Activated naive CD8-positive, alpha-beta T cell (primary cell): ENCODE measurements around the gene RBBP7.

Source experiments
- H3K27ac Mint-ChIP-seq: one replicate; pipeline ENCODE4 v1.8.0; 2021; ENCODE audit warnings: mixed read lengths
- H3K27me3 Mint-ChIP-seq: one replicate; pipeline ENCODE4 v1.8.0; 2021; ENCODE audit warnings: mixed read lengths
- H3K36me3 Mint-ChIP-seq: one replicate; pipeline ENCODE4 v1.8.0; 2021; ENCODE audit warnings: mixed read lengths
- H3K4me1 Mint-ChIP-seq: one replicate; pipeline ENCODE4 v1.8.0; 2021; ENCODE audit warnings: low read depth, mixed read lengths
- H3K4me3 Mint-ChIP-seq: one replicate; pipeline ENCODE4 v1.8.0; 2021; ENCODE audit warnings: mild to moderate bottlenecking, mixed read lengths
- H3K9me3 Mint-ChIP-seq: one replicate; pipeline ENCODE4 v1.8.0; 2021; ENCODE audit warnings: low read depth, mixed read lengths

The RBBP7 gene

GRCh38 chrX:16848541-16848940 lies 21.6 kb downstream of the RBBP7 start:
- Mint-ChIP-seq H3K4me1 (peaks cover 16% of the 10 kb centered on the region), H3K4me3 (no peak overlapping the region), H3K9me3 (no peaks in the 10 kb centered on the region), H3K27ac (no peak overlapping the region), H3K27me3 (no peaks in the 10 kb centered on the region), H3K36me3 (no peaks in the 10 kb centered on the region)

GRCh38 chrX:16845686-16846085 lies 24.5 kb downstream of the RBBP7 start:
- H3K27ac Mint-ChIP-seq: no peak overlapping the region
- H3K27me3 Mint-ChIP-seq: no peaks in the 10 kb centered on the region
- no peak overlapping the region for H3K4me3 Mint-ChIP-seq
- peaks cover 12% of the 10 kb centered on the region for H3K4me1 Mint-ChIP-seq
- no peaks in the 10 kb centered on the region for H3K9me3 Mint-ChIP-seq
- H3K36me3 Mint-ChIP-seq: no peaks in the 10 kb centered on the region

GRCh38 chrX:16843208-16843909 lies 26.8 kb downstream of the RBBP7 start:
- Mint-ChIP-seq H3K4me3 (no peak overlapping the region), H3K27ac (peak overlapping the region; percentile 66)

GRCh38 chrX:16842684-16843083 lies 27.5 kb downstream of the RBBP7 start:
- no peaks in the 10 kb centered on the region for H3K9me3 Mint-ChIP-seq
- H3K27me3 Mint-ChIP-seq: no peaks in the 10 kb centered on the region
- H3K36me3 Mint-ChIP-seq: no peaks in the 10 kb centered on the region
- peaks cover 9% of the 10 kb centered on the region for H3K4me1 Mint-ChIP-seq
- H3K27ac Mint-ChIP-seq: peak overlapping the region; percentile 66
- H3K4me3 Mint-ChIP-seq: no peak overlapping the region

More at GRCh38 chrX:16843208-16843909, 26.8 kb downstream of the RBBP7 start:
- Mint-ChIP-seq H3K9me3 (no peaks in the 10 kb centered on the region), H3K27me3 (no peaks in the 10 kb centered on the region), H3K4me1 (peaks cover 10% of the 10 kb centered on the region), H3K36me3 (no peaks in the 10 kb centered on the region)

- H3K4me3 Mint-ChIP-seq: no peak overlapping the region
- no peaks in the 10 kb centered on the region for H3K27me3 Mint-ChIP-seq
- H3K27ac Mint-ChIP-seq: no peak overlapping the region
- H3K4me1 Mint-ChIP-seq: peaks cover 9% of the 10 kb centered on the region
- H3K9me3 Mint-ChIP-seq: no peaks in the 10 kb centered on the region
- H3K36me3 Mint-ChIP-seq: no peaks in the 10 kb centered on the region
Measured at GRCh38 chrX:16839852-16840460, 30.2 kb downstream of the RBBP7 start.

DNA sequence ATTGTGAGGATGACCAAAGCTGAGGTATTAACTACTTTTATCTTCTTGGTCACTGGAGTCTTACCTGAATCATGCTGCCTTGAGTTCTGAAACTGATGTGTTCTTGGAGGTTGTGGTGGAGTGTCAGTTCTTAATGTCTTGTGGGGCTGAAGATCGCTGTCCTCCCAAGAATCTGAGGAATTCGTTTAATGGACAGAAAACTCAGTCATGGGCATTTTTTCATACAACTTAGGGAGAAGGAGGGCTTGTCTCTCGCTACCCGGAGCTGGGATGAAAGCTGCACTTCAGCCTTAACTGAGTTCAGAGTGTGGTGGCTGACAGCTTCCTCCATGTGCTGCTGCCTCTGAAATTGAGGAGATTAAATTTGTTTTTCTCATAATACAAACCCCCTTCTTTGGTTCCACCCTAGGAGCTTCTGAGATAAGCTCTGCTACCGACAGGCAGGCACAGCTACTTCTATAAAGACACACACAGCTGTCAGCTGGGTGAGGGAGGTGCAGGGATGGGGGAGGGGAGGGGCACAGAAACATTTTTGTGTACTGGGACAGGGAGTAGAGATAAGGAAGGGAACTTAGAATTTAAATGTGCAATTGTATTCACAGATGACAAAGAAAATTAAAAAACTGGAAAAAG lies 30.8 kb downstream of the RBBP7 start:
- H3K27me3 Mint-ChIP-seq: no peaks in the 10 kb centered on the region
- H3K36me3 Mint-ChIP-seq: no peaks in the 10 kb centered on the region
- no peaks in the 10 kb centered on the region for H3K9me3 Mint-ChIP-seq
- peak overlapping the region; percentile 34 for H3K27ac Mint-ChIP-seq
- H3K4me3 Mint-ChIP-seq: no peak overlapping the region
- H3K4me1 Mint-ChIP-seq: peaks cover 9% of the 10 kb centered on the region

DNA sequence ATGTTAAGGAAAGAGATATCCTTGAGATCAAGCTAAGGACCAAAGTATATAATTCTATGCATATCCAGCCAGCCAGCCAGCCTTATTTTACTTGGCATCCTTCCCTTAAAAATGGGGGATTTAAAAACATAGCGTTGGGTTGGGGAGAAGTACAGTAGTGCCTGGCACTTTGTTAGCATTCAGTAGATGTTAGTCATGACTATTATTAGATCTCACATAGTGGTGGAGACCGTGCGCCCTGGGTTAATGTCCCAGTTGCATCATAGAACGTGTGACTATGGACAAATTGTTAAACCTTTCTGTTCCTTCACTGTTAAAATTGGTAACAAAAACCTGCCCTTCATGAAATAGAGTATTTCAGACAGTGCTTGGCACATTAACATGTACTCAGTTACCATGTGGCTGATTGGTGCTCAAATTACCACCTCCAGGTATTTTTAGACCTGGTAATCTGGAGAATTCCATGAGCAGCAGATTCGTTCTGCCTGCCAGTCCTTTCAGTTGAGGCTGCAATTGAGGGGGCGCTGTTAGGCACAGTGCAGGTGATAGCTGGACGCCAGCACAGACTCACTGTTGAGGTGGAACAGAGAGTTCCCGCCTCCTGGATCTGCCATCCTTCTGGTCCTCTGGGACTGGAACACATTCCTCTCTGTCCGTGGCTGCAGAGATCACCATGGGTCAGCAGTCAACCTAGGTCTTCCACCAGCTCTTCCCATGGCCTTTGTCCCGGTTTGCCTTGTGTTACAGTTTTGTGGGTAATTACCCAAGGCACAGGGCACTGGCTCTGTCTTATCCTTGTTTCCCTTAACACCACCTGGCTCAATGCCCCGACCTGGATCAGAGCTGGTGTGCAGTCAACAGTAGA lies 31.7 kb downstream of the RBBP7 start:
- Mint-ChIP-seq H3K4me1 (peaks cover 6% of the 10 kb centered on the region), H3K27me3 (no peaks in the 10 kb centered on the region), H3K9me3 (no peaks in the 10 kb centered on the region), H3K27ac (no peak overlapping the region), H3K36me3 (no peaks in the 10 kb centered on the region), H3K4me3 (no peak overlapping the region)

- no peaks in the 10 kb centered on the region for H3K9me3 Mint-ChIP-seq
- H3K27me3 Mint-ChIP-seq: no peaks in the 10 kb centered on the region
- no peak overlapping the region for H3K4me3 Mint-ChIP-seq
- H3K36me3 Mint-ChIP-seq: no peaks in the 10 kb centered on the region
- H3K27ac Mint-ChIP-seq: no peak overlapping the region
- H3K4me1 Mint-ChIP-seq: no peaks in the 10 kb centered on the region
Measured at GRCh38 chrX:16836371-16836770, 33.8 kb downstream of the RBBP7 start.

DNA sequence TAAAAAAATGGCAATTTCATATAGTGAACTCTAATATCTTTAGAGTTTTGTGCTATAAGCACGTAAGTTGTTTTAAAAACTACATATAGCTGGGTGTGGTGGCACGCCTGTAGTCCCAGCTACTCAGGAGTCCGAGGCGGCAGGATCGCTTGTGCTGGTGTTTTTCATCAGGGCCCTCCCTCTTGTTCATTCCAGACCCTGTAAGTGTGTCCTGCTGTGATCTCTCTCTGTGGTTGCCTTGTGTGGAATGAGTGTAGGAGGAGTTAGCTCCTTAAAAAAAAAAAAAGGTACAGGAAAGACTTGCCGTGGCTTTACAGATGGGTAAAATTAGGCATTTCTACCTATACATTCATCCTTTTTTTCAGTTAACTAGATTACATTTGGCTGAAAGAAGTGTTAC lies 35.4 kb downstream of the RBBP7 start:
- no peaks in the 10 kb centered on the region for H3K9me3 Mint-ChIP-seq
- H3K4me3 Mint-ChIP-seq: no peak overlapping the region
- no peaks in the 10 kb centered on the region for H3K4me1 Mint-ChIP-seq
- no peak overlapping the region for H3K27ac Mint-ChIP-seq
- no peaks in the 10 kb centered on the region for H3K27me3 Mint-ChIP-seq
- H3K36me3 Mint-ChIP-seq: no peaks in the 10 kb centered on the region

DNA sequence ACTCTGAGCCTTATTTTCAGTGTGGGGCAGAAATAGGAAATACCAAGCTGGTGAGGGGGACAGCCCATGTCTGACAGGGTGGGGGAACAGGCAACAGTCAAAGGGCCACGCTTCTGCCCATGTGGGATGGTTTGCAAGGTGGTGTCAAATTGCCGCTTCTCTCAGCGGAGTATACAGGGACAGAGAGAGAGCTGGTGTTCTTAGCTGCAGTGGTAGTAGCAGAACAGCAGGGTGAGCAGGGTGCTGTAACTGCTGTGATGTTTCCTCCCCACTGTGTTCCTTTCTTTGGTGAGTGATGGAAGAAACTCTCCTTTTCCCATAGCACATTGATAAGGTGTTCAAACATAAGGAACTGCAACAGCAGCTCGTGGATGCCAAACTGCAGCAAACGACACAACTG lies 37.9 kb downstream of the RBBP7 start:
- Mint-ChIP-seq H3K27me3 (no peaks in the 10 kb centered on the region), H3K4me1 (no peaks in the 10 kb centered on the region), H3K27ac (no peak overlapping the region), H3K36me3 (no peaks in the 10 kb centered on the region), H3K4me3 (no peak overlapping the region), H3K9me3 (no peaks in the 10 kb centered on the region)

DNA sequence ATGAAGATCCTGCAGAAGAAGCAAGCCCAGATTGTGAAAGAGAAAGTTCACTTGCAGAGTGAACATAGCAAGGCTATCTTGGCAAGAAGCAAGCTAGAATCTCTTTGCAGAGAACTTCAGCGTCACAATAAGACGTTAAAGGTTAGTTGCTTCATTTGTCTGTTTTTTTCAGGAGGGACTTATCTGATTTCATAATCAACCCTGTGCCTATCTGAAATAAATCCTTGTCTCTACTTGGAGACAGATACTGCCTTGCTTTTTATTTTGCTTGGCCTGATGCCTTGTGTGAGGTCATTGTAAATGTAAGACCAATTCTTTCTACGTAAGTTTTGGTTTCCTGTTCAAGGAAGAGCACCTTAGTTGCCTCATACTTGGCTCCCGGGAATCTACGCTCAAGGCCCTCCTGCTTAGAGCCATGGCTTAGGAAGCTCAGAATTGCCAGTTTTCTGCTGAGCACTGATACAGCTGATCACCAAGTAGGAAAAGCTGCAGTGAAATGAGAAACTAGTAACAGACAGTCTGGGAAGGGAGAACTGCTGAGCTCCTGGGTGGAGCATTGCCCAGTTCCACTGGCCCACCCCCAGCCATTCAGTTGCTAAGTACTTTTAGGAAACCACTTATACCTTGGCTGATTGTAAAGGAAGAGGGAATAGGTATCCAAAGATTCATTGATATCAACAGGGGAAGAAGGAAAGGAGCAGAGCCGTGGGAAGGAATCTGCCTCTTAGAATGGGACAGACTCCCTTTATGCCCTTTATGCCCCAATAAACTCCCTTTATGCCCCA lies 41.8 kb downstream of the RBBP7 start:
- Mint-ChIP-seq H3K4me3 (no peak overlapping the region), H3K4me1 (no peaks in the 10 kb centered on the region), H3K27me3 (no peaks in the 10 kb centered on the region), H3K36me3 (no peaks in the 10 kb centered on the region), H3K9me3 (no peaks in the 10 kb centered on the region), H3K27ac (no peak overlapping the region)

- Mint-ChIP-seq H3K4me3 (no peak overlapping the region), H3K27ac (no peak overlapping the region), H3K27me3 (no peaks in the 10 kb centered on the region), H3K9me3 (no peaks in the 10 kb centered on the region), H3K4me1 (peaks cover 2% of the 10 kb centered on the region), H3K36me3 (no peaks in the 10 kb centered on the region)
Measured at GRCh38 chrX:16827225-16827624, 42.9 kb downstream of the RBBP7 start.

GRCh38 chrX:16826207-16826606 lies 44.0 kb downstream of the RBBP7 start:
- no peaks in the 10 kb centered on the region for H3K36me3 Mint-ChIP-seq
- H3K9me3 Mint-ChIP-seq: no peaks in the 10 kb centered on the region
- H3K4me1 Mint-ChIP-seq: peaks cover 2% of the 10 kb centered on the region
- no peaks in the 10 kb centered on the region for H3K27me3 Mint-ChIP-seq
- no peak overlapping the region for H3K27ac Mint-ChIP-seq
- H3K4me3 Mint-ChIP-seq: no peak overlapping the region

- no peak overlapping the region for H3K4me3 Mint-ChIP-seq
- peaks cover 2% of the 10 kb centered on the region for H3K4me1 Mint-ChIP-seq
- H3K27ac Mint-ChIP-seq: no peak overlapping the region
- H3K9me3 Mint-ChIP-seq: no peaks in the 10 kb centered on the region
- no peaks in the 10 kb centered on the region for H3K36me3 Mint-ChIP-seq
- H3K27me3 Mint-ChIP-seq: no peaks in the 10 kb centered on the region
Measured at GRCh38 chrX:16825264-16826035, 44.7 kb downstream of the RBBP7 start.
